ENCODE results near the gene NUTM2A.
"Not testable (repeated sequence)": the region's sequence is repeated elsewhere in the genome, so short reads cannot be mapped to it uniquely, and the experiment has no call there.

NUTM2A gene

DNA sequence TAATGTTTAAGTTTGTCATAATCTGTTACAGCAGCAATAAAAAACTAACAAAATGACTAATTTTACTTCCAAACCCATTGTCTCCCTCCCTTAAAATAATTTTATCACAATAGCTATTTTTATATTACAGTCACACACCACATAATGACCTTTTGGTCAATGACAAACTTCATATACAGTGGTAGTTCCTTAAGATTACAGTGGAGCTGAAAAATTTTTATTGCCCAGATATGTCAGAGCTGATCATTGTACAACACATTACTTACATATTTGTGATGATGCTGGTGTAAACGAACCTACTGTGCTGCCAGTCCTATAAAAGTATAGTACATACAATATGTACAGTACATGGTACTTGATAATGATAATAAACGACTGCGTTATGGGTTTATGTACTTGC is 22.1 kb downstream of the NUTM2A start:
- DNase-seq (ENCODE audit: low spot score): not testable (repeated sequence)

GRCh38 chr10:87248818-87249353 is 23.6 kb downstream of the NUTM2A start:
- peak; percentile 6 for DNase-seq (ENCODE audit: low spot score)

DNA sequence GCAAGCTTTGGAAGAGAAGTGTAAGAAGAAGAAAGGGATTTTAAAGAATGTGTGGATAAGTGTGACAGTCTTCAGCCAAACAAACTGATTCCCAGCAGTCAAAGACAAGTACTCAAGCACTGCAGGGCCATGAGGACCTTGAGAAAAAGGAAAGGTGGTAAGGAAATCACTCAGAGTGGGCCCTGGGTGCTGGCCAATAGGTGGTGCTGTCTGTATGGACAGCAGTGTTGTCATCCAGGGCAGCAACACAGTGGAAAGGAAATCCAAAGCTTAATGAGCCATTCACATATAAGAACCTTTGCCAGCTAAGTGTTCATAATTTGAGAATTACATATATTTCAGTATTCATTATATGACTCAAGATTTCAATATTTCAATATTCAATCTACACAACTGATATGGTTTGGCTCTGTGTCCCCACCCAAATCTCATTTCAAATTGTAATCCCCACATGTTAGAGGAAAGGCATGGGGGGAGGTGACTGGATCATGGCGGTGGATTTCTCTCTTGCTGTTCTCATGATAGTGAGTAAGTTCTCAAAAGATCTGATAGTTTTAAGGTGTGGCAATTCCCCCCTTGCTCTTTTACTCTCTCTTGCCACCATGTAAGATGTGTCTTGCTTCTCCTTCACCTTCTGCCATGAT is 55.6 kb downstream of the NUTM2A start:
- DNase-seq (ENCODE audit: low spot score): not testable (repeated sequence)
